Measurements from ENCODE around the gene MRPL17. TPM values are rescaled to one million over a fixed set of nuclear protein-coding genes. Genes with fewer than 3 reads are reported as not detected.

The MRPL17 gene
- total RNA-seq, 2 donors from 2014 or later, result 30.8 to 97.8 TPM

DNA sequence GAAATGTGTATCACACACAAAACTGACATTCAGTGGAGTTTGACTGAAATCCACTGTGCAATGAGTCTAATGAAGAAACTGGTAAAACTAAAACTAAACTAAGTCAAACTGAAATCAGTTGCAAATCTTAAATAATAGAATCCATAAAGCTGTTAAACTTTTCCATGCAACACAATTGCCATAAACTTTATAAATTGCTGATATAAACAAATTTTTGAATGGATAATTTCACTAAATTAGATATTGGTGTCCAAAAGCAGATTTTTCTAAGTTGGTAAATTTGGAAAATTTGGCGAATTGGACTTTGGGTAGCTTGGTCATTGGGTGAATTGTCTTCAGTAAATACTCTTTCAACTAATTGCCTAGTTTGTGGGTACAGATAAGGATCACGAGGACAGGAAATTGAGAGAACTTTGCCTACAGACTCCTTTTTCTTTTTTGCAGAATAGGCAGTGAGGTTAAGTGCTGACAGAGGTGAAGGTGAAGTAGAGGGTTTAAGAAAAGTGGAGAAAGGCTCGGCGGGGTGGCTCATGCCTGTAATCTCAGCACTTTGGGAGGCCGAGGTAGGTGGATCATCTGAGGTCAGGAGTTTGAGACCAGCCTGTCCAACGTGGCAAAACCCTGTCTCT, 12.8 kb downstream of the MRPL17 start:
- TF ChIP-seq, protein P1, sequence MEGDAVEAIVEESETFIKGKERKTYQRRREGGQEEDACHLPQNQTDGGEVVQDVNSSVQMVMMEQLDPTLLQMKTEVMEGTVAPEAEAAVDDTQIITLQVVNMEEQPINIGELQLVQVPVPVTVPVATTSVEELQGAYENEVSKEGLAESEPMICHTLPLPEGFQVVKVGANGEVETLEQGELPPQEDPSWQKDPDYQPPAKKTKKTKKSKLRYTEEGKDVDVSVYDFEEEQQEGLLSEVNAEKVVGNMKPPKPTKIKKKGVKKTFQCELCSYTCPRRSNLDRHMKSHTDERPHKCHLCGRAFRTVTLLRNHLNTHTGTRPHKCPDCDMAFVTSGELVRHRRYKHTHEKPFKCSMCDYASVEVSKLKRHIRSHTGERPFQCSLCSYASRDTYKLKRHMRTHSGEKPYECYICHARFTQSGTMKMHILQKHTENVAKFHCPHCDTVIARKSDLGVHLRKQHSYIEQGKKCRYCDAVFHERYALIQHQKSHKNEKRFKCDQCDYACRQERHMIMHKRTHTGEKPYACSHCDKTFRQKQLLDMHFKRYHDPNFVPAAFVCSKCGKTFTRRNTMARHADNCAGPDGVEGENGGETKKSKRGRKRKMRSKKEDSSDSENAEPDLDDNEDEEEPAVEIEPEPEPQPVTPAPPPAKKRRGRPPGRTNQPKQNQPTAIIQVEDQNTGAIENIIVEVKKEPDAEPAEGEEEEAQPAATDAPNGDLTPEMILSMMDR (IDR thresholded peaks at IDR 0.05), result no peak
- no peaks in the 10 kb centered on the region for H3K36me3 ChIP-seq
- H3K4me3 ChIP-seq, result no peak overlapping the region
- H3K9me3 ChIP-seq, result no peaks in the 10 kb centered on the region
- H3K27me3 ChIP-seq, result no peaks in the 10 kb centered on the region
- H3K4me1 ChIP-seq, result peaks cover 0 to 5% of the 10 kb centered on the region in 2 donors
- no peak for DNase-seq (ENCODE audit: low spot score)
- H3K27ac ChIP-seq, result no peak overlapping the region

DNA sequence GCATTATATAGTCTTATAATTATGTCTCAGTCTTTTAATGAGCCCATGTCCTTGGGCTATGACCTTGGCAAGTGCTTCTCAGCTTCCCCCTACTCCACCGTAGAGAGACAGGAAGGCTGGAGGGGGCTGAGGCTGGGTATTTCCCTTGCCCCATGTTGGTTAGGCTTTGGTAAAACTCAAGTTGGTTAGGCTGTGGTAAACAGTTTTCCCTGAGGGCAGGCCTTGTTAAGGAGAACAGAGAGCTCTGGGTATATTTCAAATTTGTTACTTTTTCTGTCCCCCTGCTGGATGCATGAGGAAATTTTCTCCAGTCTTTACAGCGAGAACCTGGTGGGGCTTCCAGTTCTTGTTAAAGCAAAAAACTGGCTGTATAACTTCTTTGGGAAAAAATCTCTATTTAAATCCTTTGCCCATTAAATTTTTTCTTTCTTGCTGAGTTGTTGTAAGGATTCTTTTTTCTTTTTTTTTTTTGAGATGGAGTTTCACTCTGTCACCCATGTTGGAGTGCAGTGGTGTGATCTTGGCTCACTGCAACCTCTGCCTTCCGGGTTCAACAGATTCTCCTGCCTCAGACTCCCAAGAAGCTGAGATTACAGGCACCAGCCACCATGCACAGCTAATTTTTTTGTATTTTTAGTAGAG, 15.3 kb downstream of the MRPL17 start:
- peaks cover 0 to 4% of the 10 kb centered on the region in 2 donors for H3K4me1 ChIP-seq
- H3K27ac ChIP-seq, result no peak overlapping the region
- no peaks in the 10 kb centered on the region for H3K27me3 ChIP-seq
- H3K4me3 ChIP-seq, result no peak overlapping the region
- DNase-seq (ENCODE audit: low spot score), result no peak
- no peaks in the 10 kb centered on the region for H3K36me3 ChIP-seq
- no peaks in the 10 kb centered on the region for H3K9me3 ChIP-seq
- TF ChIP-seq, protein P1 (IDR thresholded peaks at IDR 0.05), result peak in 1 of 2 donors; percentile 64

DNA sequence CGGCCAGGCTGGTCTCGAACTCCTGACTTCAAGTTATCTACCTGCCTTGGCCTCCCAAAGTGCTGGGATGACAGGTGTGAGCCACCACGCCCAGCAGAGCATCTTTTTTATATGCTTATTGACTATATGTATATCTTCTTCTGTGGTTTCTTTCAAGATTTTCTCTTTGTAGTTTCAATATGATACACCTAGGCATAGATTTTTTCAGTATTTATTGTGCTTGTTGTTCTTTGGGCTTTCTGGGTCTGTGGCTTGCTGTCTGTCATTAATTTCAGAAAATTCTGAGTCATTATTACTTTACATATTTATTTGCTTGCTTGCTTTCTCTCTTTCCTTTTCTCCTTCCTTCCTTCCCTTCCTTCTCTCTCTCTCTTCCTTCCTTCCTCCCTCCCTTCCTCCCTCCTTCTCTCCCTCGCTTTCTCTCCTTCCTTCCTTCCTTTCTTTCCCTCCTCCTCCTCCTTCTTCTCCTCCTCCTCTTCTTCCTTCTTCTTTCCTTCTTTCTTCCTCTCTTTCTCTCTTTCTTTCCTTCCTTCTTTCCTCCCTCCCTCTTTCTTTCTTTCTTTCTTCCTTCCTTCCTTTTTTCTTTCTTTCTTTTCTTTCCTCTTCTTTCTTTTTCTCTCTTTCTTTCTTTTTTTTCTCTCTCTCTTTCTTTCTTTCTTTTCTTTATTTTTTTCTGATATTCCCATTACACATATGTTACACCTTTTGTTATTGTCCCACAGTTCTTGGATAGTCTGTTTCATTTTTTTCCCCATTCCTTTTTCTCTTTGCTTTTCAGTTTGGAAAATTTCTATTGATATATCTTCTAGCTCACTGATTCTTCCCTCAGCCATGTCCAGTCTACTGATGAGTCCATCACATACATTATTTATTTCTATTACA, 16.6 kb downstream of the MRPL17 start:
- no peak for DNase-seq (ENCODE audit: low spot score)
- Histone ChIP-seq H3K4me1 (peaks cover 0 to 4% of the 10 kb centered on the region in 2 donors), H3K4me3 (no peak overlapping the region), H3K27me3 (no peaks in the 10 kb centered on the region), H3K36me3 (no peaks in the 10 kb centered on the region), H3K27ac (no peak overlapping the region), H3K9me3 (no peaks in the 10 kb centered on the region)
- TF ChIP-seq, protein P1 (IDR thresholded peaks at IDR 0.05), result no peak

DNA sequence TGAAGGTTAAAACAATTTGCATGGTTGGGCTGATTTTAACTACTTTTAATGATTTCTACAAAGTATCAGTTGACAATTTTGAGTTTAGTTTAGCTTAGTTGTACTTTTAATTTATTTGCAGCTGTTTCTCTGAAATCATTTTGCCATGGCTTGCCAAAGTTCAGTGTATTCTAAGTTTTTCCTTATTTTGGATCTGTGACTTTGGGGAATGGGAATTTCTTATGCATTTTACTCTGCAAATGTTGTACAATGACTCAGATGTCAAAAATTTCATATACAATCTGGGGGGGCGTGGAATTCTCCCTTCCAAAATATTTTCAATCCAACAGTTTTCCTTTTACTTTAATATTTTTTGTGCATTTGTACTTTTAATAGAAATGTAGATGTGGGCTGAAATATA, 18.6 kb downstream of the MRPL17 start:
- H3K9me3 ChIP-seq, result no peaks in the 10 kb centered on the region
- TF ChIP-seq, protein P1 (IDR thresholded peaks at IDR 0.05), result no peak
- no peak overlapping the region for H3K4me3 ChIP-seq
- H3K27me3 ChIP-seq, result no peaks in the 10 kb centered on the region
- no peaks in the 10 kb centered on the region for H3K36me3 ChIP-seq
- DNase-seq (ENCODE audit: low spot score), result no peak
- H3K27ac ChIP-seq, result no peak overlapping the region
- peaks cover 0 to 4% of the 10 kb centered on the region in 2 donors for H3K4me1 ChIP-seq

DNA sequence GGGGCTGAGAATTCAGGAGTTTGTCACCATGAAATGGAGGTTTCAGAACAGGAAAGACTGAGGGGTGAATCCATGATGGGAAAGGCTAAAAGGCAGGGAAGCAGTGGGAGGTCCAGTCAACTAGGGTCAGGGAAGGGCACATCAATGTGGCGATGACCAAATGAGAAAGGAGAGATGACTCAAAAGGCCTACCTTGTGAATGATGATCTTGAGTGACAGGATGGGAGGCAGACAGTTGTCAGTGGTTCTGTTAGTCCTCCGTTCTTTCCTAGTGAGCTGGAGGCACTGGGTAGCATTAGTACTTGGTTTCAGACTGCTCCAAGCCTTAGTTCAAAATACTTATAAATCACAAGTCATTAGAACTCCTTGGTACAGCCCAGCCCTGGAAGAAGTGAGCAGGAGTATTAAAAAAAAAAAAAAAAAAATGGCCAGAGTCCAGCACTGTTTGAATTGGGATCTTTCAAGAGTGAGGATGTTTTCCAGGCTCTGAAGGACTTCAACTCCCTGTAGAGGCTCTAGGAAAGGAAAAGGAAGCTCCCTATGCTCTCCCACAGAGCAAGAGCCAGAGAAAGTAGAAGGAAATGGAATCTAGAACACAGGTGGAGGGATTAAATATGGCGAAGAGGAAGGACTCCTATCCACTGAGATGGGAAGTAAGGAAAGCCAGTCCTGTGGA, 19.2 kb downstream of the MRPL17 start:
- Histone ChIP-seq H3K9me3 (no peaks in the 10 kb centered on the region), H3K4me1 (peaks cover 0 to 4% of the 10 kb centered on the region in 2 donors), H3K4me3 (no peak overlapping the region), H3K27me3 (no peaks in the 10 kb centered on the region), H3K36me3 (no peaks in the 10 kb centered on the region), H3K27ac (no peak overlapping the region)
- TF ChIP-seq, protein P1 (IDR thresholded peaks at IDR 0.05), result no peak
- no peak for DNase-seq (ENCODE audit: low spot score)
